ENCODE data around the gene ACP2.

The ACP2 gene

GRCh38 chr11:47248664-47249377, at the start of gene ACP2:
TSS of gene ACP2 (minus strand) at chr11:47248814. CDS start at chr11:47248789, 25 bp downstream.
- DNase-seq: peak in 55 of 56 donors; percentile 65 to 94 (median 85)

GRCh38 chr11:47296045-47296444, 47.4 kb upstream of the ACP2 start:
- DNase-seq: no peak

GRCh38 chr11:47295385-47295784, 46.8 kb upstream of the ACP2 start:
- no peak for DNase-seq

DNA sequence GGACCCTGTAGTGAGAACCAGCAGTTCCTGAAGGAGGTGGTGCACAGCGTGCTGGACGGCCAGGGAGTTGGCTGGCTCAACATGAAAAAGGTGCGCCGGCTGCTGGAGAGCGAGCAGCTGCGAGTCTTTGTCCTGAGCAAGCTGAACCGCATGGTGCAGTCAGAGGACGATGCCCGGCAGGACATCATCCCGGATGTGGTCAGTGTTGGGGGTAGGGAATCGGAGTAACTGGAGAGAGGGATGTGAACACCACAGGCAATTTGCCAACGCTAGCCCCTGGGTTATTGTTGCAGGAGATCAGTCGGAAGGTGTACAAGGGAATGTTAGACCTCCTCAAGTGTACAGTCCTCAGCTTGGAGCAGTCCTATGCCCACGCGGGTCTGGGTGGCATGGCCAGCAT, 41.2 kb upstream of the ACP2 start:
- no peak for DNase-seq

GRCh38 chr11:47288066-47288465, 39.5 kb upstream of the ACP2 start:
- DNase-seq: no peak

GRCh38 chr11:47285969-47286770, 37.6 kb upstream of the ACP2 start:
- DNase-seq: no peak

DNA sequence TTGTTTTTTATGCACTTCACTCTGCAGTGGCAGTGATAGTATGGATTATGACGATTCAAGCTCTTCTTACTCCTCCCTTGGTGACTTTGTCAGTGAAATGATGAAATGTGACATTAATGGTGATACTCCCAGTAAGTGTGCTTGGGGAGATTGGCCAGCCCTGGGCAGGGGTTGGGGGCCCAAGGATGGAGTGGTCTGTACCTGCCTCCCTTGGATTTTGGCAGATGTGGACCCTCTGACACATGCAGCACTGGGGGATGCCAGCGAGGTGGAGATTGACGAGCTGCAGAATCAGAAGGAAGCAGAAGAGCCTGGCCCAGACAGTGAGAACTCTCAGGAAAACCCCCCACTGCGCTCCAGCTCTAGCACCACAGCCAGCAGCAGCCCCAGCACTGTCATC, 35.5 kb upstream of the ACP2 start:
- no peak for DNase-seq

GRCh38 chr11:47282462-47282861, 33.8 kb upstream of the ACP2 start:
- DNase-seq: no peak

DNA sequence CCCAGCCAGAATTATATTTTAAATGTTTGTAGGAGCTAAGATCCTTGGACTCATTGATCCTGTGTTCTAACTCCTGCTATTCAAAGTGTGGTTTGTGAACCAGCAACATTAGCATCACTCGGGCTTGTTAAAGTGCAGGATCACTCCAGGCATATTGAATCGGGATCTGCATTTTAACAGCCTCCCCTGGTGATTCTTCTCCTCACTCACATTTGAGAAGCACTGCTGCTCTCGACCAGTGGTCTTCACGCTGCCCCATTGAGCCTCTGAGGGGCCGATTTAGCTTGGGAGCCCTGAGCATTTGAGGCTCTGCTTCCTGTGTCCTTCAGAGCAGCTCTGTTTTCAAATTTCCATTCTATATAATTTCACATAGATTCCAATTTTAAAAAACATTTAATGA, 32.2 kb upstream of the ACP2 start:
- no peak for DNase-seq

DNA sequence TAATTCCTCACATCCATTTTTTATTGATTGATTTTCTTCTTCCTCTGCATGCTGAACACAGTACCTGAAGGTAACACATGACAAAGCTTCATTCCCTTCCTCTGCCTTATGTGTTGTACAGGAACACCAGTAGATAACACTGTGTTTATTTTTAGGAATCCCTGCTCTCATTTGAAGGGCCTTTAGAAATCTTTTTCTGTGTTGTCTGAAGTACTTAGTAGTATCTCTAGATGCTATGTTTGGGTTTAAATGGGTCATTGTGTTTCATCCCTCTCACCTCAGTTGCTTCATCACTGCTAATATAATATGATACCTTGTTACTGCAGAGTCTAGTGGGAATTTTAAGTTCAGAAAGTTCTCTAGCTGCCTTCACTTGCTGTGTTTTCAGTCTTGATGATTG, 31.5 kb upstream of the ACP2 start:
- DNase-seq: no peak

DNA sequence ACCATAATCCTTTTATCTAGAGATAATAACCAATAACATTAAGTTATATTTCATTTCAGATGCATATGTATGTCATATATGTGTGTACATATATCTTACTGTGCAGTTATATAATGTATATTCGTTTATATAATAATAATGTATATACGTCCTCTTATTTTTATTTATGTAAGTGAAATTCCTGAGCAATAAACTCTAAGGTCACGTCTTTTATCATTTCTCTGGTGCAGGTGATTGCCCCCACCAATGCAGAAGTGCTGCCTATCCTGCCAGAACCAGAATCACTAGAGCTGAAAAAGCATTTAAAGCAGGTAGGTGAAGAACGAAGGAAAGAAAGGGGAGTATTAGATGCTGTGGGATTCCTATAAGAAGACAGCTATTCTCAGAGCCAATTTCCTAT, 30.2 kb upstream of the ACP2 start:
- no peak for DNase-seq

DNA sequence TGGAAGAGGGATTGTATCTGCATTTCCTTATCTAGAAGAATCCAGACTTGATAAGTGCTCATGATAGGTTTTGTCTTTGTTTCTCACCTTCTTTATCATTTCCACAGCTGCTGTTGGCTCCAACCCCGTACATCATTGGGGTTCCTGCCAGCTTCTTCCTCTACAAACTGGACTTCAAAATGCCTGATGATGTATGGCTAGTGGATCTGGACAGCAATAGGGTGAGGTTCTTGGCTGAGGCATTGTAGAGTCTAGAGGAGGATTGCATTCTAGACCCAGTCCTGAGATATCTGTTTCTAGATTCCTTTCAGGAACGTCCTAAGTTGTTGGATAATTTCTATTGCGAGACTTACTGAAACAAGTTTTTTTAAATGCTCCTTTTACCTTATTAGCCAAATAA, 29.4 kb upstream of the ACP2 start:
- no peak for DNase-seq

DNA sequence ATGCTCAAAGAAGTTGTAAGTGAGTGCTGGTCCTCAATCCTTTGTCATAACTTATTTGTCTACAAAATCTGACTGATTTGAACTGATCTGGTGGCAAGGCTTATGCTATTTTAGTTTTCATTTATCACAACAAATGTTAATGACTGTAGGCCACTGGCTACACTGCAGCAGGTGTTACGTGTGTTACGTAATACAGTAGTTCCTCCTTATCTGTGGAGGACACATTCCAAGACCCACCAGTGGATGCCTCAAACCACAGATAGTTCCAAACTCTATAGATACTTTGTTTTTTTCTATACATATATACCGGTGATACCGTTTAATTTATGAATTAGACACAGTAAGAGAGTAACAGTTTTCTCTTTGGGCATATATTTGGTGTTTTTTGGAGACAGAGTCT, 28.3 kb upstream of the ACP2 start:
- DNase-seq: no peak

GRCh38 chr11:47274495-47275235, 26.1 kb upstream of the ACP2 start:
- DNase-seq: no peak

- DNase-seq: no peak
Measured at GRCh38 chr11:47272706-47273105, 24.1 kb upstream of the ACP2 start.

- DNase-seq: peak in 14 of 56 donors; percentile 1 to 33 (median 12)
Measured at GRCh38 chr11:47271961-47272661, 23.5 kb upstream of the ACP2 start.

DNA sequence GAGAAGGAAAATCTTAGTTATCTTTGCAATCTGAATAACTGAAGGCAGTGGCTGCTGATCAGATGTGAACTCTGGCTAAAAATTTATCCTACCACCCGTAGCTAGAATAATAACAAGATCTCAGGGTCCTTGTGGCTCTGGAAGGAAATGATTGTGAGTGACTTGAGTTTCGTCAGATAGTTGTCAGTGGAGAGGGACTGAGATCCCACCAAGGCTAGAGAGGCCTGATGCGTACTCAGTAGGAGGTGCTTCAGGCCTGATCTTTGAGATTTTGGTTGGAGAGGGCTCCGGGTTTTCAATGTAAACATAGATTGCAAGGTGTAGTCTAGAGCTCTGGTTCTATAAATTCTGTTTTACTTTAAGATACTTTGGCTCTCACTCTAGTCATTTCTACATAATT, 22.7 kb upstream of the ACP2 start:
- no peak for DNase-seq

GRCh38 chr11:47270331-47271271, 22.0 kb upstream of the ACP2 start:
- peak in 21 of 56 donors; percentile 5 to 62 (median 24) for DNase-seq

GRCh38 chr11:47269829-47270305, 21.3 kb upstream of the ACP2 start, which contains the start of gene MADD:
TSS of gene MADD (plus strand) at chr11:47270133.
- DNase-seq: peak in 52 of 56 donors; percentile 44 to 93 (median 86)
